Fibroblast of villous mesenchyme (primary cell): Measurements from ENCODE around the gene HEBP1. TPM values are rescaled to one million over a fixed set of nuclear protein-coding genes. Genes with fewer than 3 reads are reported as not detected.

Source experiments
- DNase-seq: peaks from one replicate; pipeline ENCODE4 v3.0.0-alpha.2; 2010; ENCODE audit warnings: low read depth
- H3K4me3 ChIP-seq: 2 replicates; pipeline ENCODE4 v1.5.1; 2011; ENCODE audit warnings: low read depth, mild to moderate bottlenecking, low read length
- total RNA-seq: library from RNA; depleted of rRNA; stranded (reverse); fragments of >200 nt; gene quantifications from 2 replicates; pipeline ENCODE4 v1.2.3, GENCODE V29; 2012
- TF ChIP-seq, protein P1 (sequence below): IDR thresholded peaks from 2 replicates; pipeline ENCODE4 v1.5.1; 2012; ENCODE audit warnings: low read depth, mild to moderate bottlenecking, low read length; ENCODE audit not compliant: insufficient read depth

Gene HEBP1
- total RNA-seq, 1 donor, result 19.9 TPM

DNA sequence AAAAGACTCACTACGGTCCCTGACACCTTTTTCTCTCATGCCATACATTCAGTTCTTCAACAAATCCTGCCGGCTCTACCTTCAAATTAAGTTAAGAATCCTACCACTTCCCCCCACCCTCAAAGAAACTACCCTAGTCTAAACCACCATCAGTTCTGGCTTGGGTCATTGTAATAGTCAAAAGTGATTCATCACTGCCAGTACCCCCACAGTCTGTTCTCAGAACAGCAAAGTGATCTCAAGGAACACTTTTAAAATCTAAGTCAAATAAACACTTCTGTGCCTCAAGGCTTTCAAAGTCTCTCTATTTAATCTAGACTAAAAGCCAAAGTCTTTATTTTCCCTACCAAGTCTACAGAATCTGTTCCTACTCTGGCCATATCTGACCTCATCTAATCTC lies 32.1 kb upstream of the HEBP1 start:
- no peak overlapping the region for H3K4me3 ChIP-seq
- TF ChIP-seq, protein P1, sequence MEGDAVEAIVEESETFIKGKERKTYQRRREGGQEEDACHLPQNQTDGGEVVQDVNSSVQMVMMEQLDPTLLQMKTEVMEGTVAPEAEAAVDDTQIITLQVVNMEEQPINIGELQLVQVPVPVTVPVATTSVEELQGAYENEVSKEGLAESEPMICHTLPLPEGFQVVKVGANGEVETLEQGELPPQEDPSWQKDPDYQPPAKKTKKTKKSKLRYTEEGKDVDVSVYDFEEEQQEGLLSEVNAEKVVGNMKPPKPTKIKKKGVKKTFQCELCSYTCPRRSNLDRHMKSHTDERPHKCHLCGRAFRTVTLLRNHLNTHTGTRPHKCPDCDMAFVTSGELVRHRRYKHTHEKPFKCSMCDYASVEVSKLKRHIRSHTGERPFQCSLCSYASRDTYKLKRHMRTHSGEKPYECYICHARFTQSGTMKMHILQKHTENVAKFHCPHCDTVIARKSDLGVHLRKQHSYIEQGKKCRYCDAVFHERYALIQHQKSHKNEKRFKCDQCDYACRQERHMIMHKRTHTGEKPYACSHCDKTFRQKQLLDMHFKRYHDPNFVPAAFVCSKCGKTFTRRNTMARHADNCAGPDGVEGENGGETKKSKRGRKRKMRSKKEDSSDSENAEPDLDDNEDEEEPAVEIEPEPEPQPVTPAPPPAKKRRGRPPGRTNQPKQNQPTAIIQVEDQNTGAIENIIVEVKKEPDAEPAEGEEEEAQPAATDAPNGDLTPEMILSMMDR, result no peak
- DNase-seq, result no peak

DNA sequence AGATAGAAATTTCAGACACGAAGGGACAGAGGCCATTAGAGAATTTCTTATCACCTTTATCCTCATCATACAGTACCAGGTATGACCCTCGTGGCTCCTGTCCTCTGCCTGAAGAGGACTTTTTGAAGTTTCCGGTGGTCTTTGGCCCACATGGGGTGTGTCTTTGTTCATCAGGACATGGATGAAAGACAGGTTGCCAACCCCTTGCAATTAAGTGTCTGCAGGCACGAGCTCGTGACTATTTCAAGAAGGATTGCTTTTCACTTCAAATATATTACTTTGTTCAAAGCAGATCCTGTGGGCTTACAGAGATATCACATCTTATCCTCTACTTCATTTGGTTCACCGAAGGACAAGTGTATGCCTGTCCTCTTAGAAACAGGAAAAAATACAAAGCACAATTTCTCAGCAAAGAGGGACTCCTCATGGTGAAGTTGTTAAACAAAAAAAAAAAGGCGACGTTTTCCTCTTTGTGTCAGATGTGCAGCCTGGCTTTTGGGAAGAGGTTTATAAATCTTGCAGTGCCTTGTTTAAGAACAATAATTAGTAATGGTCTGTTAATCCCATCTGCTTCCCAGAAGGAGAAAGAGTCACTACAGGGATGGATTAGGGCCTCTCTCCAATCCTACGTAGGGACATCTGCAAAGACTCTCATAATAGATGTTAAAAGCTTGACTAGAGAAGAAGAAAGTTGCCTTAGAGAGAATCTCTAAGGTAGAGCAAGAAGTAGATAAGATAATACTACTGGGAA lies 30.7 kb upstream of the HEBP1 start:
- no peak for DNase-seq
- H3K4me3 ChIP-seq, result no peak overlapping the region
- TF ChIP-seq, protein P1, result no peak

DNA sequence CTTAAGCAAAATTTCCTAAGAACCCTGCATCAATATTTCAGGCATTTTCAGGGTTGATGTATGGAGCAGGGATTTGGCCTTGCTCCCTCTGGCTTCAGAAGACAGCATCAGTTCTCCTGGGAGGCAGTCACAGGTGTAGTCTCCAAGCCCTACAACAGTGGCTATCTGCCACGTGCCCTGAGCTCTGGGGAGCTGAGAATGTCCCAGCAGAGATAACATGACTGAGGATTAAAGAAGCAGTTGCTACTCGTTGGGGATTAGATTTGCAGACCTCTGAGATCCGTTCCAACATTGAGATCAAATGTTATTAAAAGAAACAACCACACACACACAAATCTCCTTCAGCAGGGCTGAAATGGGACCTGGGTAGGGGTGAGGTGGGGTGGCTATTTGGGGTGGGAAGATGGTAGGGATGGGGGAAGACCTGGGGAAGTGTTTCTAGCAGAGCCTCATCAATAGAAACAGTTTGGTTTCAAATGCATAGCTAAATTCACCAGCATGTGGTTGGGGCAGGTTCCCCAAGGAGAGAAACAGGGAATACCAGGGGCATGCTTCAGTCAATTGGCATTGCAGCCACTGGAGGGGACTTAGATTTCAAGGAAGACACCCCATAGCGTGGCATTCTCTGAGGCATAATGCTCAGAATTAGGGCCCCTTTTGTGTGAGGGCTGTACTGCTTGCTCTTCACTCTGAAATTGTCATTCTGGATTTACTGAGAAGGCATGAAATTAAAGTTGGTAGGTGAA lies 28.9 kb upstream of the HEBP1 start:
- no peak overlapping the region for H3K4me3 ChIP-seq
- TF ChIP-seq, protein P1, result no peak
- no peak for DNase-seq

DNA sequence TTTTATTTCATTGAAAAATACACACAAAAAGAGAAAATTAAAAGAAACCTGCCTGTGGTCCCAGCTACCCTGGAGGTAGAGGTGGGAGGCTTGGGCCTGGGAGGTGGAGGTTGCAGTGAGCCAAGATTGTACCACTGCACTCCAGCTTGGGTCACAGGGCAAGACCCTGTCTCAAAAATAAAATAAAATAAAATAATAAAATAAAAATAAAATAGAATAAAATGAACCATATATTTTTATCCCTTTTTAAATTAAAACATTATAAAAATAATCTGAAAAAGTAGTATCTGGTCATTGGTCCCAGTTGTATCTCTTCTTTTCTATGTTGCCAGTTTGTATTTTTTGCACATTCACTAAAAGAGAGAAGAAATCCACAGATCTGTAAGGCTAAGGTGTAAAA lies 27.4 kb upstream of the HEBP1 start:
- H3K4me3 ChIP-seq, result no peak overlapping the region
- DNase-seq, result no peak
- TF ChIP-seq, protein P1, result no peak

DNA sequence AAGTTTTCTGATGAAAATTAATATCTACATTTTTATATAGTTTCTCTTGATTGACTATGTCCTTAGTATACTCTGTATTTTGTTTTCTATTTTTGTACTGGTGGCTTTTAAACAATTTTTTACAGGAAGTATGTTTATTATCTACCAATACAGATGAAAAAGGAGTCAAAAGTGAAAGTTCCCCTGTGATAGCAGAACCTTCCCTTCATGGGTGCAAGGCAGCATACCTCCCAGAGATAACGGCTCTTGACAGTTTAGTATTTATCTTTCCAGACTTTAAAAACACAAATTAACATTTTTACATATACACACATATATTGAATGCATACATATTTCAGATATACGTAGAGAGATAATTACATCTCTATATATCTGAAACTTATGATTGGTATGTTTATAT lies 27.0 kb upstream of the HEBP1 start:
- TF ChIP-seq, protein P1, result no peak
- no peak for DNase-seq
- H3K4me3 ChIP-seq, result no peak overlapping the region

DNA sequence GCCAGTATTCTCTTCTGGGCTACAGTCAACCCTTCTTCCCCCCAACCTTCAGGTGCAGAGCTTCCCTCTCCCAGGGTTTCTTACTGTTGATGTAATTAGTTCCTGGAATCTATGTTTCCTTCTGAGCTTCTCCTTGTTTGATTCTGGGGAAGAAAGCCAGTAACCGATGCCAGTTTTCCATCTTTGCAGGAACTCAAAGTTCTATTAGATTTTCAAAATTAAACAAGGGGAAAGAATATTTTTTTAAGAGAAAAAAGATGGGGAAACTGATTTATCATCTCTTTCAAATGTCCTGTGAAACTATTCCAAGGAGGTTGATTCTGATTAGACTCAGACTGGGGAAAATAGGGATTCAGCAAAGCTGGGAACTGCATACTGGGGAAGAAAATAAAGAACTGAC lies 26.2 kb upstream of the HEBP1 start:
- TF ChIP-seq, protein P1, result no peak

DNA sequence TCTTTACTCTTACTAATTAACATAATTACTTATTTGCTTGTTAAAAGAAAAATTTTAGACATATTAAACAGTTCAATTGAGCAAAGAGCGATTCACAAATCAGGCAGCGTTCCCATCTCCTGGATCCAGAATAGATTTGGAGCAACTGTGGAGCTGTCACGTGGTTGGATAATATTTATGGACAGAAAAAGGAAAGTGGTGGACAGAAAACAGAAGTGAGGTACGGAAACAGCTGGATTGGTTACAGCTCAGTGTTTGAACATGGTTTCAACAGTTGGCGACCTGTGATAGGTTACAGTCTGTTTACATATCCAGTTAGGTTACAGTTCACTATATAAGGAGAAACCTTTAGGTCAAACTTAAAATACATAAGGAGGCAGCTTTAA lies 24.5 kb upstream of the HEBP1 start:
- TF ChIP-seq, protein P1, result no peak
- no peak for DNase-seq
- no peak overlapping the region for H3K4me3 ChIP-seq

More for the DNA sequence above, 26.2 kb upstream of the HEBP1 start:
- H3K4me3 ChIP-seq, result no peak overlapping the region
- DNase-seq, result no peak
